Measurements from ENCODE around the gene MSX2. TPM values are rescaled to one million over a fixed set of nuclear protein-coding genes. Genes with fewer than 3 reads are reported as not detected.

MSX2 gene
- total RNA-seq (2012; rRNA removed), result 0.76 and 1.1 TPM in 2 replicates

DNA sequence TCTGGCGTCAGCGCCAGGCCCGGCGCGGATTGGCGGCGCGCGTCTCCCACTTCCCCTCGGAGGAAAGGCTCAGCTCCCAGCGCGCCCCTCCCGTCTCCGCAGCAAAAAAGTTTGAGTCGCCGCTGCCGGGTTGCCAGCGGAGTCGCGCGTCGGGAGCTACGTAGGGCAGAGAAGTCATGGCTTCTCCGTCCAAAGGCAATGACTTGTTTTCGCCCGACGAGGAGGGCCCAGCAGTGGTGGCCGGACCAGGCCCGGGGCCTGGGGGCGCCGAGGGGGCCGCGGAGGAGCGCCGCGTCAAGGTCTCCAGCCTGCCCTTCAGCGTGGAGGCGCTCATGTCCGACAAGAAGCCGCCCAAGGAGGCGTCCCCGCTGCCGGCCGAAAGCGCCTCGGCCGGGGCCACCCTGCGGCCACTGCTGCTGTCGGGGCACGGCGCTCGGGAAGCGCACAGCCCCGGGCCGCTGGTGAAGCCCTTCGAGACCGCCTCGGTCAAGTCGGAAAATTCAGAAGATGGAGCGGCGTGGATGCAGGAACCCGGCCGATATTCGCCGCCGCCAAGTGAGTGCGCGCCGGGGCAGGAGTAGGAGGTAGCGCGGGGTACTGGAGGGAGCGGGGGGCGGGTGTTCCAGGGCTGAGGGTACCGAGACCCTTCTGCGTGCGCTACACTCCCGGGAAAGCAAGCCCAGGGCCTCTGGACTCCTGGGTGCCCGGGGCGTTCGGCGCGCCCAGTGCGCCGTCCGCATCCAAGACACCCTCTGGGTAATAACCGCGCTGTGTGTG, at the start of gene MSX2:
Gene MSX2, plus strand, starts transcription at position 99 of the 777 bp plus-strand sequence. Its CDS starts 78 bp downstream, at position 177.
- H3K27me3 ChIP-seq (ENCODE audit: control insufficient read depth, insufficient read depth, low read length), result peaks cover 37% of the 10 kb centered on the region
- H3K9ac ChIP-seq (ENCODE audit: low read depth, low read length), result peak within 1 kb of the TSS; percentile 87
- peak within 1 kb of the TSS; percentile 92 for H3K4me3 ChIP-seq (ENCODE audit: low read length)
- peak within 1 kb of the TSS; percentile 91 for H3K4me2 ChIP-seq (ENCODE audit: low read length)
- peaks cover 12% of the 10 kb centered on the region for H3K4me1 ChIP-seq (ENCODE audit: control insufficient read depth, insufficient read depth, low read length)
- H3K9me3 ChIP-seq (replicated peaks; ENCODE audit: low read length), result no peaks in the 10 kb centered on the region
- H3K36me3 ChIP-seq (ENCODE audit: insufficient read depth, low read length), result peaks cover 4% of the 10 kb centered on the region

DNA sequence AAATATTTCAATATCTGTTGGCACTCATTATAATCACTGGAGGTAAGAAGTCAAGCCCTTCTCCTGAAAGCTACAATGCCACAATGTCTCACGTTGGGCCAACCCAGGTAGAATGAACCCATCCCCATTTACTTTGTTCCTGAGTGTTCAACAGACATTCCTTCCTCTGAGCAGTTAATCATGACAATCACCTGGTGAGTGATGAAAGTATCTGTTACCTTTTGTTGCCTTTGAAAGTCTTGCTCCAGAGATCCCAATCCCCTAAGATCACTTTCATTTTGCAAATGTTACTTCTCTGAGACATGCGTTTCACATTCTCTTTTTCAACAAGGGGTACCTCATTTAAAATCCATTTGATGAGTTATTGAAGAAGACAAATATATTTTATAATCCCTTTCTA, 49.3 kb upstream of the MSX2 start:
- Histone ChIP-seq H3K9ac (ENCODE audit: low read depth, low read length) (no peak overlapping the region), H3K9me3 (replicated peaks; ENCODE audit: low read length) (no peaks in the 10 kb centered on the region), H3K36me3 (ENCODE audit: insufficient read depth, low read length) (no peaks in the 10 kb centered on the region), H3K4me1 (ENCODE audit: control insufficient read depth, insufficient read depth, low read length) (no peaks in the 10 kb centered on the region), H3K4me2 (ENCODE audit: low read length) (no peak overlapping the region), H3K4me3 (ENCODE audit: low read length) (no peak overlapping the region), H3K27me3 (ENCODE audit: control insufficient read depth, insufficient read depth, low read length) (no peaks in the 10 kb centered on the region)

DNA sequence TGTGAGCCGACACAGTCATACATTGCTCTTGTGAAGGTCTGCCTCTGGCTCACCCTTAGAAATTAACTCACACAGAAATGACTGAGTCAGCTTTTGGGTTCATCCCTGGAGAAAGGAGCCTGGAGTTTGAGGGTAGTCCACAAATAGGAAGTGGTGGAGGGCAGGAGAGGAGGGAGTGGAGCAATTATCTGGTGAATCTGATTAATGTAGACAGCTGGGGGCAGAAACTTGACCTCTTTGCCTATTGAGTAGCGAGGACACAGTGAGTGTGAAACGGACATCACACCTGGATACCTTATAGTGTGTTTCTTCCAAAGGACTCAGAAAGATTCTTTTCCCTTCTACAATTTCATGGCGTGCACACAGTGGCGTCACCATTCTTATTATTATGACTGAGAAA, 48.5 kb upstream of the MSX2 start:
- no peaks in the 10 kb centered on the region for H3K4me1 ChIP-seq (ENCODE audit: control insufficient read depth, insufficient read depth, low read length)
- H3K36me3 ChIP-seq (ENCODE audit: insufficient read depth, low read length), result no peaks in the 10 kb centered on the region
- no peak overlapping the region for H3K4me2 ChIP-seq (ENCODE audit: low read length)
- H3K9me3 ChIP-seq (replicated peaks; ENCODE audit: low read length), result no peaks in the 10 kb centered on the region
- H3K27me3 ChIP-seq (ENCODE audit: control insufficient read depth, insufficient read depth, low read length), result no peaks in the 10 kb centered on the region
- H3K4me3 ChIP-seq (ENCODE audit: low read length), result no peak overlapping the region
- H3K9ac ChIP-seq (ENCODE audit: low read depth, low read length), result no peak overlapping the region

DNA sequence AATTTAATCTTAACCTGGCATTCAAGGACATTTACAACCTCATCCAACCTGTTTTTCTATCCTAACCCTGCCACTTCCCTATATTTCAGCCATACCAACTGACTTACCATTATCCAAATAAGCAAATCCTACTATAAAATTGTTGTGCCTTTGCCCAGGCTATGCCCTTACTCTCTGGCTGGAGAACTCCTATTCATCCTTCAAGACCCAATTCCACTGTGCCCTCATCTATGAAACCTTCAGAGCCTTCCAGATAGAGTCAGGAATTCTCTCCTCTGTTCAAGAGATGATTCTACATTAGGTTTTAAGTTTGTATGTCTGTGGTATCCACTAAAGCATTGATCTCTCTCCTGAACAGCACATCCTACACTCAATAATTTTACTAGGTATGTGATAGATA, 46.3 kb upstream of the MSX2 start:
- no peaks in the 10 kb centered on the region for H3K27me3 ChIP-seq (ENCODE audit: control insufficient read depth, insufficient read depth, low read length)
- no peaks in the 10 kb centered on the region for H3K4me1 ChIP-seq (ENCODE audit: control insufficient read depth, insufficient read depth, low read length)
- no peak overlapping the region for H3K4me3 ChIP-seq (ENCODE audit: low read length)
- H3K36me3 ChIP-seq (ENCODE audit: insufficient read depth, low read length), result no peaks in the 10 kb centered on the region
- no peak overlapping the region for H3K4me2 ChIP-seq (ENCODE audit: low read length)
- H3K9ac ChIP-seq (ENCODE audit: low read depth, low read length), result no peak overlapping the region
- no peaks in the 10 kb centered on the region for H3K9me3 ChIP-seq (replicated peaks; ENCODE audit: low read length)

GRCh38 chr5:174680901-174681565, 43.3 kb upstream of the MSX2 start:
- H3K9ac ChIP-seq (ENCODE audit: low read depth, low read length), result no peak overlapping the region
- H3K9me3 ChIP-seq (replicated peaks; ENCODE audit: low read length), result no peaks in the 10 kb centered on the region
- no peaks in the 10 kb centered on the region for H3K27me3 ChIP-seq (ENCODE audit: control insufficient read depth, insufficient read depth, low read length)
- H3K4me3 ChIP-seq (ENCODE audit: low read length), result no peak overlapping the region
- H3K36me3 ChIP-seq (ENCODE audit: insufficient read depth, low read length), result no peaks in the 10 kb centered on the region
- H3K4me1 ChIP-seq (ENCODE audit: control insufficient read depth, insufficient read depth, low read length), result no peaks in the 10 kb centered on the region
- no peak overlapping the region for H3K4me2 ChIP-seq (ENCODE audit: low read length)

DNA sequence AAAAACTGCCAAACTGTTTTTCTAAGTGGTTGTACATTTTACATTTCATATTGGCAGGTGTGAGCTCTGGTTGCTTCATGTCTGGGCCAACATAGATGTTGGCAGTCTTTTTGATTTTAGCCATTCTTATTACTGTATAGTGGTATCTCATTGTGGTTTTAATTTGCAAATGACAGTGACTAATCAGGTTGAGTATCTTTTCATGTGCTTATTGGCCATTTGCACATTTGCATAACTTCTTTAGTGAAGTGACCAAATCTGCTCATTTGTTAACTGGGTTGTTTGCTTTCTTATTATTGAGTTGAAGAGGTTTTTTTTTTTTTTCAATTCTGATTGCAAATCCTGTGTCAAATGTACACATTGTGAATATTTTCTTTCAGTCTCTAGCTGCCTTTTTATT, 36.9 kb upstream of the MSX2 start:
- no peak overlapping the region for H3K4me2 ChIP-seq (ENCODE audit: low read length)

DNA sequence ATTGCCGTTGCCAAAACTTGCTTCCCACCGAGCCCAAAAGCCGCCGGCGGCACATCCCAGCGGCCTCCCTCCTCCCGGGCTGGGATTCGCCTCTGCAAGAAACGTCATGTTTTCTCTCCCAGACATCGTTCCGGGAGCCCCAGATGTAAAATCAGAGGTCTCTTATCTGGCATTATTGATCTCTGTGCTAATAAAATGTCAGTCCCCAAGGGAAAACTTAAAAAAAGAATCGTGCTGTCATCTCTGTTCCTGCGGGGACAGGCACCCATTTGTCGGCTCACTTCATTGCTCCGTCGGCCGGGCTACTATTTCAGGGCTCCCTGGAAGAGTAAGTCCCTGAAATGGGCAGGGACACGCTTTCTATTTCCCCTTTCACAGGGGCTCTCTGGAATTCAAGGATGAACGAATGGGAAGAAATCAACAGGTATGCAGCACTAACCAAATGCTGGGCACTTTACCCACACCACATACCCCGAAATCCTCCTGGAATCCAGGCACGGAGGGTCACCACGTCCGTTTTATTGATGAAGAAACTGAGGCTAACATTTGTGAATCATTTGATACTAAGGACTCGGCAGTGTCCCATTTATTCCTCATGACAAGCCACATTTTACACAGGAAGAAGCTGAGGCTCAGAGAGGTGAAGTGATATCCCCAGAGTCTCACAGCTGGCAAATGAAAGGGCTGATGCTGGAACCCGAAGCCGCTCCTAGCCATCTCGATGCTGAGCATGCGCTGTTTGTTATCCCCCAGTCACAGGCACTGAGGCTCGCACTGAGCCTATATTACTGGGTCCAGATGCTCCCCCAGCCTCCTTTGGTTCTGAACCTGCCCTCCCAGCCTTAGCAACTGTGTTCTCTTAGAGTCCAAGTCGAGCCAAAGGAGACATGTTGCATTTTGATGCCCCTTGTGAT, 35.7 kb upstream of the MSX2 start:
- H3K36me3 ChIP-seq (ENCODE audit: insufficient read depth, low read length), result no peaks in the 10 kb centered on the region
- H3K9ac ChIP-seq (ENCODE audit: low read depth, low read length), result no peak overlapping the region
- no peaks in the 10 kb centered on the region for H3K9me3 ChIP-seq (replicated peaks; ENCODE audit: low read length)
- no peaks in the 10 kb centered on the region for H3K4me1 ChIP-seq (ENCODE audit: control insufficient read depth, insufficient read depth, low read length)
- peak overlapping the region; percentile 15 for H3K4me2 ChIP-seq (ENCODE audit: low read length)
- peaks cover 34% of the 10 kb centered on the region for H3K27me3 ChIP-seq (ENCODE audit: control insufficient read depth, insufficient read depth, low read length)
- H3K4me3 ChIP-seq (ENCODE audit: low read length), result no peak overlapping the region

More for the DNA sequence above, 36.9 kb upstream of the MSX2 start:
- H3K27me3 ChIP-seq (ENCODE audit: control insufficient read depth, insufficient read depth, low read length), result peaks cover 30% of the 10 kb centered on the region
- no peak overlapping the region for H3K9ac ChIP-seq (ENCODE audit: low read depth, low read length)
- no peaks in the 10 kb centered on the region for H3K4me1 ChIP-seq (ENCODE audit: control insufficient read depth, insufficient read depth, low read length)
- H3K4me3 ChIP-seq (ENCODE audit: low read length), result no peak overlapping the region
- no peaks in the 10 kb centered on the region for H3K36me3 ChIP-seq (ENCODE audit: insufficient read depth, low read length)
- no peaks in the 10 kb centered on the region for H3K9me3 ChIP-seq (replicated peaks; ENCODE audit: low read length)

- H3K4me1 ChIP-seq (ENCODE audit: control insufficient read depth, insufficient read depth, low read length), result no peaks in the 10 kb centered on the region
- H3K36me3 ChIP-seq (ENCODE audit: insufficient read depth, low read length), result no peaks in the 10 kb centered on the region
- H3K4me2 ChIP-seq (ENCODE audit: low read length), result no peak overlapping the region
- no peak overlapping the region for H3K4me3 ChIP-seq (ENCODE audit: low read length)
- no peaks in the 10 kb centered on the region for H3K9me3 ChIP-seq (replicated peaks; ENCODE audit: low read length)
- H3K27me3 ChIP-seq (ENCODE audit: control insufficient read depth, insufficient read depth, low read length), result peaks cover 39% of the 10 kb centered on the region
- H3K9ac ChIP-seq (ENCODE audit: low read depth, low read length), result no peak overlapping the region
Measured at GRCh38 chr5:174690271-174690670, 34.1 kb upstream of the MSX2 start.

- Histone ChIP-seq H3K4me3 (ENCODE audit: low read length) (no peak overlapping the region), H3K4me1 (ENCODE audit: control insufficient read depth, insufficient read depth, low read length) (no peaks in the 10 kb centered on the region), H3K9me3 (replicated peaks; ENCODE audit: low read length) (no peaks in the 10 kb centered on the region), H3K27me3 (ENCODE audit: control insufficient read depth, insufficient read depth, low read length) (peaks cover 39% of the 10 kb centered on the region), H3K36me3 (ENCODE audit: insufficient read depth, low read length) (no peaks in the 10 kb centered on the region), H3K4me2 (ENCODE audit: low read length) (no peak overlapping the region), H3K9ac (ENCODE audit: low read depth, low read length) (no peak overlapping the region)
Measured at GRCh38 chr5:174692381-174692780, 32.0 kb upstream of the MSX2 start.

DNA sequence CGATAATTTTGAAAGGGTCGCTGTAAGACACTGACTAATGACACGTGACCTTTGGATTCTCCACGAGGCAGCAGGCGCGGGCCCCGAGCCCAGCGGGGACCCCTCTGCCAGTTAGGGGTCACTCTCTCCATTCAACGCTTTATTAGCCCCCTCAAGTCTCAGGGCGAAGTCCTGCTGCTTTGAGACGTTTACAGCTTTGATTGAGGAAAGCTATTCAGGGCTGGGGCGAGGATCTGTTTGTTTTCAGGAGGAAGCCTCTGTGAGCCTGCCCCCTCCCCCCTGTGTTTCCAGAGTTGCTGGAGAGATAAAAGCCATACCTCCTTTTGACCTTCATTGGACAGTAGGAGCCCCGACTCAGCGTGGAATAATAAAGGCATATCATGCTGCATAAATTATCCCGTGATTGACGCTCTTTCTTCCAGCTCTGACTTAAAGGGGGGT, 31.4 kb upstream of the MSX2 start:
- H3K27me3 ChIP-seq (ENCODE audit: control insufficient read depth, insufficient read depth, low read length), result peaks cover 38% of the 10 kb centered on the region
- H3K4me2 ChIP-seq (ENCODE audit: low read length), result no peak overlapping the region
- no peak overlapping the region for H3K9ac ChIP-seq (ENCODE audit: low read depth, low read length)
- no peaks in the 10 kb centered on the region for H3K4me1 ChIP-seq (ENCODE audit: control insufficient read depth, insufficient read depth, low read length)
- H3K4me3 ChIP-seq (ENCODE audit: low read length), result no peak overlapping the region
- no peaks in the 10 kb centered on the region for H3K36me3 ChIP-seq (ENCODE audit: insufficient read depth, low read length)
- no peaks in the 10 kb centered on the region for H3K9me3 ChIP-seq (replicated peaks; ENCODE audit: low read length)

GRCh38 chr5:174693697-174694385, 30.5 kb upstream of the MSX2 start:
- Histone ChIP-seq H3K4me3 (ENCODE audit: low read length) (no peak overlapping the region), H3K9me3 (replicated peaks; ENCODE audit: low read length) (no peaks in the 10 kb centered on the region), H3K27me3 (ENCODE audit: control insufficient read depth, insufficient read depth, low read length) (peaks cover 29% of the 10 kb centered on the region), H3K36me3 (ENCODE audit: insufficient read depth, low read length) (no peaks in the 10 kb centered on the region), H3K4me2 (ENCODE audit: low read length) (no peak overlapping the region), H3K4me1 (ENCODE audit: control insufficient read depth, insufficient read depth, low read length) (no peaks in the 10 kb centered on the region), H3K9ac (ENCODE audit: low read depth, low read length) (no peak overlapping the region)
